Calu3 (cell line): Measurements from ENCODE around the gene BRS3. TPM values are rescaled to one million over a fixed set of nuclear protein-coding genes. Genes with fewer than 3 reads are reported as not detected.
"Not testable (repeated sequence)": the region's sequence is repeated elsewhere in the genome, so short reads cannot be mapped to it uniquely, and the experiment has no call there.

Experiments
- Bru-seq: library from RNA; stranded (reverse); fragments of 400-500 nt; gene quantifications from one replicate; lab custom pipeline; 2021; lab: Mats Ljungman, UMichigan
- BruChase-seq, 2 experiments: library from RNA; stranded (reverse); fragments of 400-500 nt; gene quantifications; one replicate each; lab custom pipeline; 2021; lab: Mats Ljungman, UMichigan
- BruUV-seq: library from RNA; stranded (reverse); fragments of 400-500 nt; replicated peaks from 2 replicates; lab custom pipeline; 2021; lab: Mats Ljungman, UMichigan
- CTCF ChIA-PET: fragments of 300-600 bp; sonication (Branson Sonifier 250); formaldehyde crosslinking; loops from one replicate; lab custom pipeline; 2022; ENCODE audit warnings: antibody characterized with exemption; lab: Charles Lee
- DNase-seq: peaks from one replicate; pipeline ENCODE4 v3.0.0; 2022
- H3K27ac Mint-ChIP-seq: one replicate; pipeline ENCODE4 v1.8.0; 2022; ENCODE audit warnings: mixed read lengths; ENCODE audit not compliant: unreplicated experiment
- H3K27me3 Mint-ChIP-seq: one replicate; pipeline ENCODE4 v1.8.0; 2022; ENCODE audit warnings: mixed read lengths; ENCODE audit not compliant: unreplicated experiment
- H3K36me3 Mint-ChIP-seq: one replicate; pipeline ENCODE4 v1.8.0; 2022; ENCODE audit warnings: mild to moderate bottlenecking, moderate library complexity, mixed read lengths; ENCODE audit not compliant: insufficient read depth, unreplicated experiment
- H3K4me1 Mint-ChIP-seq: one replicate; pipeline ENCODE4 v1.8.0; 2022; ENCODE audit warnings: mild to moderate bottlenecking, low read depth, mixed read lengths; ENCODE audit not compliant: unreplicated experiment
- H3K4me3 Mint-ChIP-seq: one replicate; pipeline ENCODE4 v1.8.0; 2022; ENCODE audit warnings: mild to moderate bottlenecking, low read depth, moderate library complexity, mixed read lengths; ENCODE audit not compliant: unreplicated experiment
- H3K9me3 Mint-ChIP-seq: one replicate; pipeline ENCODE4 v1.8.0; 2022; ENCODE audit warnings: low read depth, mixed read lengths; ENCODE audit not compliant: unreplicated experiment
- intact Hi-C: fragments of 100-400 bp; cut with micrococcal nuclease; formaldehyde crosslinking; loops from one replicate; pipeline ENCODE4 v1.10.0; 2022; ENCODE audit not compliant: unreplicated experiment
- long read RNA-seq: library from polyadenylated mRNA; stranded (forward); transcript quantifications from one replicate; pipeline ENCODE4 v2.0.0, GENCODE V29; 2022
- total RNA-seq: library from RNA; stranded (reverse); gene quantifications from 2 replicates; pipeline ENCODE4 v1.2.3, GENCODE V29; 2022
- TF ChIP-seq, protein P1 (sequence below): fragments of 200-600 bp; IDR thresholded peaks from one replicate; pipeline ENCODE4 v1.8.0; 2022; ENCODE audit warnings: antibody characterized with exemption; ENCODE audit not compliant: unreplicated experiment

Gene BRS3
- not detected in 2 replicates for total RNA-seq
- not detected for Bru-seq, nascent RNA
- BruChase-seq, experiment 1, labeled RNA remaining after a 6-hour chase: not detected
- BruChase-seq, experiment 2, labeled RNA remaining after a 2-hour chase: not detected
- long read RNA-seq: 0 reads

DNA sequence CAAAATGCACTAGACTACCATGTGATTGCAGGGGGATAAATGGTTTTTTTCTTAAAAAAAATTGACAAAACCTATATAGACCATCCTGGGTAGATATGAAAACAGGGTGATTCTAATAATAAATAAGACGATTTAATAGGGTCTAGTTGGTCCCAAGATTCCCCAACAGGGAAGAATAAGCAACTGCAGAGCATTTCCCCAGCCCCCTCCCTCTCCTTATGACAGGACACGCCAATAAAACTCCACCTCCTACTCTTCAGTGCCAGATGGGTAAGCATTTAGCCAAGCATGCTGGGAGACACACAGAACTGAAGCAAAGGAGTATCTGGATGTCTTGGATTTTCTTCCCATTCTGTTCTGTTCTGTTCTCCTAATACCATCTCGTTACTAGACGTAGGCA is at the start of gene BRS3:
BRS3 (plus strand) TSS at position 301 of the 400 bp plus-strand sequence. CDS start 168 bp downstream, outside the sequence.
- no peak for DNase-seq
- H3K27ac Mint-ChIP-seq: no peak within 1 kb of the TSS
- no peak within 1 kb of the TSS for H3K4me3 Mint-ChIP-seq
- CTCF ChIA-PET: no interaction called here
- TF ChIP-seq, protein P1, sequence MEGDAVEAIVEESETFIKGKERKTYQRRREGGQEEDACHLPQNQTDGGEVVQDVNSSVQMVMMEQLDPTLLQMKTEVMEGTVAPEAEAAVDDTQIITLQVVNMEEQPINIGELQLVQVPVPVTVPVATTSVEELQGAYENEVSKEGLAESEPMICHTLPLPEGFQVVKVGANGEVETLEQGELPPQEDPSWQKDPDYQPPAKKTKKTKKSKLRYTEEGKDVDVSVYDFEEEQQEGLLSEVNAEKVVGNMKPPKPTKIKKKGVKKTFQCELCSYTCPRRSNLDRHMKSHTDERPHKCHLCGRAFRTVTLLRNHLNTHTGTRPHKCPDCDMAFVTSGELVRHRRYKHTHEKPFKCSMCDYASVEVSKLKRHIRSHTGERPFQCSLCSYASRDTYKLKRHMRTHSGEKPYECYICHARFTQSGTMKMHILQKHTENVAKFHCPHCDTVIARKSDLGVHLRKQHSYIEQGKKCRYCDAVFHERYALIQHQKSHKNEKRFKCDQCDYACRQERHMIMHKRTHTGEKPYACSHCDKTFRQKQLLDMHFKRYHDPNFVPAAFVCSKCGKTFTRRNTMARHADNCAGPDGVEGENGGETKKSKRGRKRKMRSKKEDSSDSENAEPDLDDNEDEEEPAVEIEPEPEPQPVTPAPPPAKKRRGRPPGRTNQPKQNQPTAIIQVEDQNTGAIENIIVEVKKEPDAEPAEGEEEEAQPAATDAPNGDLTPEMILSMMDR: no peak
- H3K27me3 Mint-ChIP-seq: peaks cover 83% of the 10 kb centered on the region
- H3K36me3 Mint-ChIP-seq: no peaks in the 10 kb centered on the region
- no peaks in the 10 kb centered on the region for H3K9me3 Mint-ChIP-seq
- no peaks in the 10 kb centered on the region for H3K4me1 Mint-ChIP-seq
- BruUV-seq: no TSS peak
- intact Hi-C loops: loop anchor here (5.0 to 10.0 kb wide), 2 partner anchors 90 to 323 kb away; no protein-coding TSS in a partner anchor

DNA sequence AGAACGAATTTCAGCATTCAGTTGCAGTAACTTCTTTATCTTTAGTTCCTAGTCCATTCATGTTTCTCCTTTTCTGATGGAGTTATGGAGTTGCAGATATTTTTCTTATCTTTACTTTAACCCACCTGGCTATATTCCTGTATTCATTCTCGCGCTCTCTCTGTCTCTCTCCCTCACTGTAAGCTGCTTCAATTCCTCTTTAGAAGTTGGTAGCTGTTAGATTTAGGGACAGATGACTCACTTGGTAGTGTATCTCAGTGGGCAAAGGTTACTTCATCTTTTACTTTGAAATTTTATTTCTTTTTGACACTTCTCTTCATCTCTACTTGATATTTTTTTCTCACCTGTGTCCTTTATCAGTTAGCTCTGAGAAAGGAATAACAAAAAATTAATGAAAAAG is 49.6 kb upstream of the BRS3 start:
- no peaks in the 10 kb centered on the region for H3K9me3 Mint-ChIP-seq
- no peak for DNase-seq
- H3K36me3 Mint-ChIP-seq: no peaks in the 10 kb centered on the region
- TF ChIP-seq, protein P1: no peak
- H3K4me3 Mint-ChIP-seq: no peak overlapping the region
- no peak overlapping the region for H3K27ac Mint-ChIP-seq
- intact Hi-C loops: no loop called here
- BruUV-seq: no TSS peak
- H3K4me1 Mint-ChIP-seq: no peaks in the 10 kb centered on the region
- H3K27me3 Mint-ChIP-seq: peaks cover 26% of the 10 kb centered on the region
- CTCF ChIA-PET: no interaction called here

DNA sequence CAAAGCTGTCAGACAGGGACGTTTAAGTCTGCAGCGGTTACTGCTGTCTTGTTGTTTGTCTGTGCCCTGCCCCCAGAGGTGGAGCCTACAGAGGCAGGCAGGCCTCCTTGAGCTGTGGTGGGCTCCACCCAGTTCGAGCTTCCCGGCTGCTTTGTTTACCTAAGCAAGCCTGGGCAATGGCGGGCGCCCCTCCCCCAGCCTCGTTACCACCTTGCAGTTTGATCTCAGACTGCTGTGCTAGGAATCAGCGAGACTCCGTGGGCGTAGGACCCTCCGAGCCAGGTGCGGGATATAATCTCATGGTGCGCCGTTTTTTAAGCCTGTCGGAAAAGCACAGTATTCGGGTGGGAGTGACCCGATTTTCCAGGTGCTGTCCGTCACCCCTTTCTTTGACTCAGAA is 42.1 kb upstream of the BRS3 start:
- CTCF ChIA-PET, H3K9me3 Mint-ChIP-seq, BruUV-seq, H3K36me3 Mint-ChIP-seq, H3K27ac Mint-ChIP-seq, H3K4me3 Mint-ChIP-seq, H3K27me3 Mint-ChIP-seq, DNase-seq, H3K4me1 Mint-ChIP-seq, intact Hi-C loops: not testable (repeated sequence)

DNA sequence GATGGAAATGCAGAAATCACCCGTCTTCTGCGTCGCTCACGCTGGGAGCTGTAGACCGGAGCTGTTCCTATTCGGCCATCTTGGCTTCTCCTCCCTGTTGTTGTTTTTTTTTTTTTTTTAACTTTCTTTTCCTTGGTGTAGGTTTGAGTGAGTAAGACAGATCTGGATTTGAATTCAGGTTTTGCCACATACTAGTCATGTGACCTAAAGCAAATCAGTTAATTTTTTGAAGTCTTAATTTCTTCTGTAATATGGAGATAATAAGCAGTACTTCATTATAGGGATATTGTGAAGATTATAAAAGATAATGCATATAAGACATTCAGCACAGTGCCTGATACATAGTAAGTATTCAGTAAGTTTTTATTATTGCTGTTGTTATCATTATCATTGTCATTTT is 41.5 kb upstream of the BRS3 start:
- H3K4me1 Mint-ChIP-seq: no peaks in the 10 kb centered on the region
- H3K9me3 Mint-ChIP-seq: no peaks in the 10 kb centered on the region
- no TSS peak for BruUV-seq
- no peak for DNase-seq
- TF ChIP-seq, protein P1: no peak
- H3K4me3 Mint-ChIP-seq: no peak overlapping the region
- no peaks in the 10 kb centered on the region for H3K36me3 Mint-ChIP-seq
- no peaks in the 10 kb centered on the region for H3K27me3 Mint-ChIP-seq
- H3K27ac Mint-ChIP-seq: no peak overlapping the region
- CTCF ChIA-PET: no interaction called here
- intact Hi-C loops: no loop called here

DNA sequence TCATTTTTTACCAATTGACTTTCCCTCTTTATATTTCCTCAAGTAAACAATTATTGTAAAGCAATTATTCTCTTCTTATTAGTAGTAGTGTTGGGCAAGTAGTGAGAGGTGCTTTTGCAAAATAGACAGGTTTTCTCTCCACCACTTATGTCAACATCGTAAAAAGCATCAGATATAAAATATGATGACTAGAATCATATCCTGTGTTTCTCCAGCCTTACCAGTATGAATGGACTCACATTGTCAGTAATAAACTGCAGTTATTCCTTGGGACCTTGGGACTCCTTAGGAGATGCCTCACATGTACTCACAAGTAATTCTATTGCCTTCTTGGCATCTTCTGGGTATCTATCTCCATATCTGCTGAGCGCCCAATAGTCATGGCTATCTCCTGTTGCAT is 40.4 kb upstream of the BRS3 start:
- TF ChIP-seq, protein P1: no peak
- no peaks in the 10 kb centered on the region for H3K4me1 Mint-ChIP-seq
- no peak overlapping the region for H3K4me3 Mint-ChIP-seq
- CTCF ChIA-PET: no interaction called here
- no peak for DNase-seq
- H3K27me3 Mint-ChIP-seq: no peaks in the 10 kb centered on the region
- H3K27ac Mint-ChIP-seq: no peak overlapping the region
- intact Hi-C loops: no loop called here
- H3K9me3 Mint-ChIP-seq: no peaks in the 10 kb centered on the region
- no peaks in the 10 kb centered on the region for H3K36me3 Mint-ChIP-seq
- no TSS peak for BruUV-seq
